AG04449 (cell line): ENCODE data around the gene MARCKS.

Experiments used
- CTCF ChIA-PET: fragments of 350-600 bp; formaldehyde crosslinking; extraction: SDS; loops from one replicate; lab custom pipeline; 2021; ENCODE audit warnings: antibody characterized with exemption; lab: Yijun Ruan, JAX
- POLR2A ChIA-PET: fragments of 400-600, 350-600 bp; formaldehyde crosslinking; extraction: SDS; loops from one replicate; lab custom pipeline; 2020; ENCODE audit warnings: antibody characterized with exemption, inconsistent platforms; lab: Yijun Ruan, JAX
- DNase-seq: peaks from one replicate; pipeline ENCODE4 v3.0.0-alpha.2; 2010; ENCODE audit warnings: low read depth, low spot score
- H3K4me3 ChIP-seq: 2 replicates; pipeline ENCODE4 v1.5.1; 2011; ENCODE audit warnings: low read depth, mild to moderate bottlenecking, control low read depth, low read length
- TF ChIP-seq, protein P1 (sequence below): IDR thresholded peaks from one replicate; pipeline ENCODE4 v1.5.1; 2011; ENCODE audit warnings: mild to moderate bottlenecking, moderate library complexity, low read length, control low read depth, inconsistent platforms; ENCODE audit not compliant: insufficient read depth; ENCODE audit errors: missing control alignments

MARCKS gene

DNA sequence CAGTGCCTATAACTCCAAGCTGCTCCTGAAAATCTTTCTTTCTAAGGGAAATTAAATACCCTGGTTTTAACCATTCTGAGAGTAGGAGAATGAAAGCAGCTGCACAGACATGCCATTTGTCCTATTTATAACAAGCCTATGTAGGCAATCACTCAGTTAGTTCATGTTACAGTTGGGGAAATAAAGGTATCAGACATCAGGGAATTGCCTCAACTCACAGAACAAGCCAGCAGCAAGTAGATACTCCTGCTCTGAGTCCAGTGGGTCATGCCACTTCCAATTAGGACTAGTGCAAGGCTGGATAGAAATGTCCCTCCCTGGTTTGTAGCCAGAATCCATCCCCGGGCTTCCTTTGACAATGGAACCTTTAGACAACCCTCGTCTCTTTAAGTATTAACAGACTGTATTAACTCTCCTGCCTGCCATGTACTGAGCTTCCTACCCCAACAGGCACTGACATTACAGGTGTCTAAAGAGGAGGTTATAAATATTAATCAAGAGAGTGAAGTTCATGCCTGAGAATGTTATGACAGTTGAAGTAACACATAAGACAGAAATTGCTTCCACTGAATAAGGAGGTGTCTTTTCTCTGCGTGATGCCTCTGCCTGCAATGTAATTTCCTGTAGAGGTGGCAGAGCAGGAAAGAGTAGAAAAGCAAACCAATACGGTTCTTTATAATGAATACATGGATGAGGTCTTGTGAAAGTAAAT, 28.0 kb upstream of the MARCKS start:
- H3K4me3 ChIP-seq, result no peak overlapping the region
- ChIA-PET CTCF (interaction anchor here (1.9 to 2.6 kb wide), 2 partner anchors 14 to 30 kb away, joined by 6 to 10 read pairs; no protein-coding TSS in a partner anchor), POLR2A (no interaction called here)
- TF ChIP-seq, protein P1, sequence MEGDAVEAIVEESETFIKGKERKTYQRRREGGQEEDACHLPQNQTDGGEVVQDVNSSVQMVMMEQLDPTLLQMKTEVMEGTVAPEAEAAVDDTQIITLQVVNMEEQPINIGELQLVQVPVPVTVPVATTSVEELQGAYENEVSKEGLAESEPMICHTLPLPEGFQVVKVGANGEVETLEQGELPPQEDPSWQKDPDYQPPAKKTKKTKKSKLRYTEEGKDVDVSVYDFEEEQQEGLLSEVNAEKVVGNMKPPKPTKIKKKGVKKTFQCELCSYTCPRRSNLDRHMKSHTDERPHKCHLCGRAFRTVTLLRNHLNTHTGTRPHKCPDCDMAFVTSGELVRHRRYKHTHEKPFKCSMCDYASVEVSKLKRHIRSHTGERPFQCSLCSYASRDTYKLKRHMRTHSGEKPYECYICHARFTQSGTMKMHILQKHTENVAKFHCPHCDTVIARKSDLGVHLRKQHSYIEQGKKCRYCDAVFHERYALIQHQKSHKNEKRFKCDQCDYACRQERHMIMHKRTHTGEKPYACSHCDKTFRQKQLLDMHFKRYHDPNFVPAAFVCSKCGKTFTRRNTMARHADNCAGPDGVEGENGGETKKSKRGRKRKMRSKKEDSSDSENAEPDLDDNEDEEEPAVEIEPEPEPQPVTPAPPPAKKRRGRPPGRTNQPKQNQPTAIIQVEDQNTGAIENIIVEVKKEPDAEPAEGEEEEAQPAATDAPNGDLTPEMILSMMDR, result no peak
- DNase-seq, result no peak

DNA sequence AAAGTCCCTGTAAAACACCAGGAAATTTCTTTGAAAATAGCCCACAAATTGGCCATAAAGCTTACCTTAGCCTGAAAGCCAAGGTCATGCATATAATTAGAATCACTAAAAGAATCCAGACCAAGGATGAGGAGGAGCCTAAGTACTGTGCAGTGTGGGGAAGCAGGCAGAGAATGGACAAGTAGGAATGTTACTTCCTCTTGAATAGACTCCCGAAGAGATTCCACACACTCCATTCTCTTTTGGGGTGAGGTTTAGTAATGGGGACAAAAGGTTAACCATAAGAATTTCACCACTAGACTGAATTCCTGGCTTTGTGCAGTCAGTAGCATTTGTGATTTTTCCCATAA, 27.5 kb upstream of the MARCKS start:
- no peak overlapping the region for H3K4me3 ChIP-seq
- ChIA-PET CTCF (interaction anchor here (1.9 to 2.6 kb wide), 2 partner anchors 14 to 29 kb away, joined by 6 to 10 read pairs; no protein-coding TSS in a partner anchor), POLR2A (no interaction called here)
- TF ChIP-seq, protein P1, result no peak
- peak; percentile 75 for DNase-seq

DNA sequence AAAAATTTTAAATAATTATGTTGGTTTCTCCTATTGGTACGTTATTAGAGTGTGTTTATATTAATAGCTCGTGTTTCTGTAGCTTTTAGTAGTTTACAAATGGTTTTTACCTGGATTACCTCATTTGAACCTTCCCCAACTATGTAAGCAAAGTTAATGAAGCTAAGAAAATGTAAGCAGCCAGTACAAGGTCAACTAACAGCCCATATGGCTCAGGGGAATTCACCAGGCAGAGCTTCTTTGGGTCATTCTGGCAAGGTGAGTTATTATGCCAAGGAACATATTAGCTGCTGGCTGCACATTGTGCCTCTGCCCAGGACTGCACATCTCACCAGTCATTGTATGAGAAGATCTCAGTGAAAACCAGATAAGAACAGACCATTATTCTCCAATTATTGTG, 27.0 kb upstream of the MARCKS start:
- ChIA-PET POLR2A (no interaction called here), CTCF (interaction anchor here (1.9 to 2.6 kb wide), 2 partner anchors 13 to 29 kb away, joined by 6 to 10 read pairs; no protein-coding TSS in a partner anchor)

DNA sequence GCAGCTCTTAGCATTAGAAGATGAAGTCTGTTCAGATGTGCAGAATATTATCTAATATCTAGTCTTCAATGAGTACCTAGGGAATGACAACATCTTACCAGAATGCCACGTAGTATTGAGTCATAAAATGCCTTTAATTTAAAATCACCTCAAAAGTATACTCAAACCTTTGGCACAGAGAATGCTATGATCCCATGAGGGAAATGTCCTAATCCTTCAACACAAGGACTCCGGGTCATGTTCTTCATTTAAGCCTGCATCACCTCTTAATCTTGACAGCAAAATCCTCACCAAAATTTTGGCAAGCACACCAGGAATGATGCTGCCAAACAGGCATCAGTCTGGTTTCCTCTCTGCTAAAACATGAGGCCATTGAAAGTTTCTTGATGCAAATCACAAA, 23.6 kb upstream of the MARCKS start:
- CTCF ChIA-PET, result no interaction called here
- TF ChIP-seq, protein P1, result no peak
- DNase-seq, result no peak
- H3K4me3 ChIP-seq, result no peak overlapping the region
- POLR2A ChIA-PET, result no interaction called here

More for the DNA sequence above, 27.0 kb upstream of the MARCKS start:
- TF ChIP-seq, protein P1, result no peak
- DNase-seq, result no peak
- H3K4me3 ChIP-seq, result no peak overlapping the region

DNA sequence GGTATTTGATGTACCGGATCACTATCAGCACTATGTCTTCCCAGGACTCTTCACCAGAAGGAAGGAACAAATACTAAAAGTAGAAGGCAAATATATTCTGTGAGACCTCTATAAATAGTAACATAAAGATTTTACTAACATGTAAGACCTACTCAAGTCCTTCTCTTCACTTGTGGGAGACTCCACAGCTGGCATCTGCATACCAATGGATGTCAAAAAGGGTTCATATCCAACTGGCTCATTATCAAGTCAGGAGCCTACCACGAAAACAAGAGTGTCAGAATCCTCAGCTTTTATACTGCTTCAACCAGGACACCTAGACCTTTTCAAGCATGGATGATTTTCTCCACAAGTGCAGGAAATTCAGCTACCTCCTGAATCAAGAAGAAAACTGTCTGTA, 20.0 kb upstream of the MARCKS start:
- DNase-seq, result no peak
- ChIA-PET CTCF (no interaction called here), POLR2A (no interaction called here)
- TF ChIP-seq, protein P1, result no peak
- no peak overlapping the region for H3K4me3 ChIP-seq

DNA sequence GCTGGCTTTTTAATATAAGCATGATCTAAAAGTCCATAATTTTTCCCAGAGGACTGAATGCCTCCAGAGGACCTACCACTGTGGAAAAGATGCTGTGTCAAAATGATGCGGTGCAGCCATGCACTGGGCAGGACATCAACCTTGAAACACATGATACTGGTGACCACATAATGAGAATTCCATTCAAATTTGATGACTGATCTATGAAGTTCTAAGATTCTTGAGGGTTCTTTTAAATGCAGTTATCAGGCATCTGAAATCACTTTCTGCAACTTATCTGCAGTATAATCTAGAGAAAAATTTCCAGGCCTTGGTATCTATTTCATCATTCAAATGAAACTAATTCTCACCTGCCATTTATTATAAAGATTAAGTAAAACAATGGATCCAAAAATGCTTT, 15.0 kb upstream of the MARCKS start:
- no peak for DNase-seq
- H3K4me3 ChIP-seq, result no peak overlapping the region
- TF ChIP-seq, protein P1, result no peak
- ChIA-PET CTCF (interaction anchor here (1.1 kb wide), 1 partner anchor 17 kb away, joined by 3 read pairs; no protein-coding TSS in a partner anchor), POLR2A (no interaction called here)
